Lower lobe of right lung (tissue), 2 donors: ENCODE results near the gene NEU3. TPM values are rescaled to one million over a fixed set of nuclear protein-coding genes. Genes with fewer than 3 reads are reported as not detected.

ENCODE experiments used
- ATAC-seq, 2 donors: fragments of 200-7000 bp; cut with Tn5 transposase; one replicate each; pipeline ENCODE4 v1.9.1; 2020 to 2022; ENCODE audit warnings: mild to moderate bottlenecking in 2 of 2, moderate library complexity in 2 of 2
- DNase-seq: peaks from one replicate; pipeline ENCODE4 v3.0.0-alpha.2; 2020
- H3K27ac ChIP-seq: fragments of 200-600 bp; one replicate; pipeline ENCODE4 v1.8.0; 2022
- H3K27me3 ChIP-seq: fragments of 200-600 bp; one replicate; pipeline ENCODE4 v1.8.0; 2022; ENCODE audit warnings: low read depth
- H3K36me3 ChIP-seq: fragments of 200-600 bp; one replicate; pipeline ENCODE4 v1.8.0; 2022; ENCODE audit warnings: mild to moderate bottlenecking
- H3K4me1 ChIP-seq: fragments of 200-600 bp; one replicate; pipeline ENCODE4 v1.8.0; 2022
- H3K4me3 ChIP-seq: fragments of 200-600 bp; one replicate; pipeline ENCODE4 v1.8.0; 2022; ENCODE audit warnings: mild to moderate bottlenecking
- H3K9me3 ChIP-seq: fragments of 200-600 bp; one replicate; pipeline ENCODE4 v1.8.0; 2022
- CTCF ChIP-seq: fragments of 200-600 bp; IDR thresholded peaks from one replicate; pipeline ENCODE4 v1.8.0; 2022; ENCODE audit warnings: antibody characterized with exemption, mild to moderate bottlenecking
- intact Hi-C: fragments of 100-400 bp; cut with DNase I; formaldehyde crosslinking; loops from one replicate; pipeline ENCODE4 v1.11.0; 2022
- total RNA-seq: library from RNA; stranded (reverse); fragmentation: NEBNext Ultra II Directional; extraction: Animal tissue kit (Norgen Biotek cat#: 25700); gene quantifications from one replicate; pipeline ENCODE4 v1.2.1, GENCODE V29; 2021
- donor health status: DM: no; HTN: yes; CAD: no; lungs with severe emphysema.

The NEU3 gene
- total RNA-seq, 1 donor from 2014 or later = 10.7 TPM

DNA sequence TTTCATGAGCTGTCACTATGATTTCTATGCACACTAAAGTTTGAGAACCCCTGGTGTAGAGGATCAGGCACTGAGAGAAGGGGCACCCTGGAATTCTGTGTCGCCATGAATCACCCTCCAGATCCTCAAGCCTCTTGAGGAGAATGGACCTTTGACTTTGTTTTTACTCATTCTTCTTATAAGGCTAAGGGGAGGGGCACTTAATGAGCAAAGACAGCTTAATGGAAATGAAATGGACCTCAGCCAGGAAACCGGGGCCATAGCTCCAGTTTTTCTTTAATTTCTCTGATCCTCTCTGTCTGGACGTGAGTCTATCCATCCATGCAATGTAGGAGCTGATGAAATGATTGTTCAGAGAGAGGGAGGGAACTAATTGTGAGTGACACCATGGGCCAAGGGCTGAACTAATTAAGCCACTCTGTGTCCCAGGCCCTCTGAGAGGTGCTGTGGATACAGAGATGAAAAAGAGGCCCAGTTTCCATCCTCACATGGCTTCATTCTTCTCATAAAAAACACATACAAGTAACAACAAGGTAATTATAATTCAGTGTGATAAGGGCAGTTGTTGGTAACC is 75.1 kb downstream of the NEU3 start:
- no peaks in the 10 kb centered on the region for H3K9me3 ChIP-seq
- no peaks in the 10 kb centered on the region for H3K4me1 ChIP-seq
- H3K27ac ChIP-seq = no peak overlapping the region
- no peak for ATAC-seq
- intact Hi-C loops = no loop called here
- H3K36me3 ChIP-seq = no peaks in the 10 kb centered on the region
- H3K4me3 ChIP-seq = no peak overlapping the region
- no peak for TF ChIP-seq CTCF
- DNase-seq = no peak
- H3K27me3 ChIP-seq = peaks cover 4% of the 10 kb centered on the region

DNA sequence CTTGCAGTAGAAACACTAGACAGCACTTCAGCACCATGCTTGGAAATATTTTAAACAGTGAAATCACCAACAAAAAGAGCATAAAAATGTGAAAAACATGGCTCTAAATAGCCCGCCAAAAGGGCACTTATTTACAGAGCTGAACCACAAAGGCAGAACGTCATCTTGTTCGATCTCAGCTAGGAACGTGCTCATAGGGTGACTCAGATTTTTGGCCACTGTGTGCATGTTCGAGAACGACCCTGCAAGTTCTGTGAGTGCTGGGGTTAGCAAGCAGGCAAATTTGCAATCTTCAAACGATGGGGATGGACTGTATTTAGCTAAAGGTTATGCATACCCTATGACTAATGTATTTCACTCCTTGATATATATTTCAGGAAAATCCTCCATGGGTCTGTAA is 77.3 kb downstream of the NEU3 start:
- no peak for TF ChIP-seq CTCF
- no peaks in the 10 kb centered on the region for H3K36me3 ChIP-seq
- no peaks in the 10 kb centered on the region for H3K9me3 ChIP-seq
- H3K27ac ChIP-seq = no peak overlapping the region
- H3K4me3 ChIP-seq = no peak overlapping the region
- no peaks in the 10 kb centered on the region for H3K4me1 ChIP-seq
- intact Hi-C loops = no loop called here
- ATAC-seq = no peak
- H3K27me3 ChIP-seq = peaks cover 5% of the 10 kb centered on the region
- DNase-seq = no peak

Other genes starting within 250 kb of the NEU3 start
- 21.2 TPM for gene RNF169, start 240.1 kb upstream of the NEU3 start, total RNA-seq
- 10.0 TPM for gene XRRA1, start 39.8 kb upstream of the NEU3 start, total RNA-seq
- 149 TPM for gene SPCS2, start 39.7 kb upstream of the NEU3 start, total RNA-seq
- not detected for gene OR2AT4, start 107.9 kb downstream of the NEU3 start, total RNA-seq
- gene SLCO2B1, start 162.2 kb downstream of the NEU3 start, total RNA-seq = 332 TPM